Measurements from ENCODE around the gene VAT1L.
A peak's percentile ranks its signal among the peaks of the same experiment; 100 is the strongest.
"Not testable (repeated sequence)": the region's sequence is repeated elsewhere in the genome, so short reads cannot be mapped to it uniquely, and the experiment has no call there.

The VAT1L gene

GRCh38 chr16:77918809-77919707, 130.7 kb downstream of the VAT1L start:
- no peak for DNase-seq

GRCh38 chr16:77919761-77920415, 131.5 kb downstream of the VAT1L start:
- no peak for DNase-seq

- no peak for DNase-seq
These were observed 132.6 kb downstream of the VAT1L start for GRCh38 chr16:77920984-77921383.

DNA sequence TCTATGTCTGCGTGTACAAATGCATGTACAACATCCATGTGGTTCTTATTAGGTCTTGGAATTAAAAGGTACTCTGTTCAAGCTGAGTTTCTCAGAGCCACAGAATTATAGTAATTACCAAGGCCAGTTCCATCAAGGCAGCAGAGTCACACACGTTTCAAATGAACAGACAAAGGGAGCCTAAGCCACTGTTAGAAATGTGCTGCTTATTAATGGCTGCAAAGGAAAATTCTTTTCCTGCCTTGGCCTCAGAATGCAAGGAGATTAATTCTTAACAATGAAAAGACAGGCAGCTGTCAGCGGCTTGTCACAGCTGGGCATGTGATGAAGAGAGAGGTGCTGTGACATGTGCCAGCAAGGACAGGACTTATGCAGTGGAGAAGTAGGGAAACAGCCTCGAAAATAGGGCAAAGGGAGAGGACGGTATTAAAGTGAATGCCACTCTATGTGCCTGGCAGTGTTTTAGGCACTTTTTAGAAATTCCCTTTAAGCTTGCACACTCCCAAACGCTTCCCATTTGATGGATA, 133.9 kb downstream of the VAT1L start:
- no peak for DNase-seq

DNA sequence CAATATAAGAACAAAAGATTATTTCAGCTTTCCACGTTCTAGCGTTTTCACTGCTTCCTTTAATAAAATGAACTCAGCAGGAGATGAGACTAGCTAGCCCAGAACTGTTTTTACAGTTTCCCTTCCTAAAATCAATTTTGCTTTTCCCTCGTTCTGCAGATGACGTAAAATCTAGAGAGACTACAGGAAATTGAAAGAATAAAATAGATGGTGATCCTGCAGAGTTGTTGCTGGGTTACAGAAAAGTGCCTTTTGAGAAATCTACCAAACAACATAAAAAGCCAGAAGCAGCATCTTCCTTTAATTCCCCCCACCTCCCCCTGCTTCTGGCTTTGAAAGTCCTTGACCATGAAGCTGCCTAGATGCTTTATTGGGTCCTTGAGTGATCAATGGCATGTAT, 137.2 kb downstream of the VAT1L start:
- no peak for DNase-seq

DNA sequence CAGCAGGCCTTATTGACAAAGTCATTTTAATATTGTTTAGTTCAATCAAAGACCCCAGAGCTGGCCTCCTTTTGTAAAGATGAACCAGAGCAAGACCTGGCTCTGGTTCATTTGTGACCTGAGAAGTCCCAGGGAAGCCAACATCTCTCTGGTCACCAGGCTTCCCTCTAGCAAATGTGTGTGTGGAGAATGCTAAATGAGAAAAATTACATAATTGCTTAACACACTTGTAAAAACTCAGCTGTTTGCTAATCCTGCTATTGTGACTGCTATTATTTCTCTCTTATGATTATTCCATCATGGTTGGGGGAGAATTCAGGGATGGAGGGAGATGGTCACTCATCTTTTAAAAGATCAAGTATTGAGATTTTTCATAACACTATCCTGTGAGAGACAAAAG, 139.7 kb downstream of the VAT1L start:
- no peak for DNase-seq

- peak; percentile 88 for DNase-seq
These were observed 140.6 kb downstream of the VAT1L start for GRCh38 chr16:77929004-77929403.

DNA sequence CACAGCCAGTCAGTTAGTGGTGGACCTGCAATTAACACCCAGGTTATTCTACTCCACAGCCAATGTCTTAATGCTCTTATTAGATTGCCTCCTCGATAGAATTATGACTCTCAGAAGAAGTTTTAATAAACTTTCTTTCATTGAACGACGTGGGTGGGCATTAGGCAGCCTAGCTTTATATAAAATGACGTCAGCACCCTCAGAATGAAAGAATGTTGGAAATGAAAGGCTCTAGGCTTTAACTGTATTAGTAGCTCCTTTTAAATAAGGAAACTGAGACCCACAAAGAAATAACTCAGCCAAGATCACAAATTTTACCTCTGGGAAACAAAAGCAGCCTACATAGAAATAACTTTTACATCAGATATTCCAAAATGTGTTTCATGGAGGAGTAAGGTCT, 142.7 kb downstream of the VAT1L start:
- DNase-seq = no peak

DNA sequence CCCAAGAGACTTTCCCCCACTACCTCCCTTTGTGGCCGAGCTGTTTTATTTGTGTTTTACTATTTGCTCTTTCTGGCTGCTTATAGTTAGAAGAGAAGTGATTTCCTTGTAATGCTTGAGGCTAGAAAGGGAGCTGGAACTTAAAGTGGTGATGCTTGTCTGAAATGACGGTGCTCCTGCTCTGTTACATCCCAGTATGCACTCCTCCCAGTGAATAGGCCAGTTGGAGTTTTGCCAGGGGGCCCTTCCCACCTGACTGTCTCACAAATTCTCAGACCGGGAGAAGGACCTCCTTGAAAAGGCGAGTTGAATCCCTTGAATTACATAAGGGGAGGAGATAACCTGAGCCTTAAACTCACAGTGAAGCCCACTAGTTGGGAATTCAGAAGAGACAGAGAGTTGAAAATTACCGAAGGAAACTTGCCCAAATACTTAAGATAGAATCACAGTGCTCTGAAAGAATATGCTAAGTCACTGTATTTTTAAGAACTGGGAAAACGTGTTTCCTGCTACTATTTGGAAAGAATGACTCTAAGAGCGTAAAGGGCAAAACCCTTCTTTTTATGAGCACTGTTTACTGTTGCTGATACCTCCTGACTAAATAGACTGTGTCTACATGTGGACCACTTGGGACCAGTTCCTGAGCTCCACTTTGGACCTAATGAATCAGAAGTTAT, 149.2 kb downstream of the VAT1L start:
- DNase-seq = no peak

- DNase-seq = no peak
These were observed 150.5 kb downstream of the VAT1L start for GRCh38 chr16:77938913-77939312.

- DNase-seq = no peak
These were observed 151.6 kb downstream of the VAT1L start for GRCh38 chr16:77939968-77940367.

GRCh38 chr16:77943801-77944200, 155.4 kb downstream of the VAT1L start:
- DNase-seq = no peak

- DNase-seq = no peak
These were observed 156.3 kb downstream of the VAT1L start for GRCh38 chr16:77944631-77945030.

DNA sequence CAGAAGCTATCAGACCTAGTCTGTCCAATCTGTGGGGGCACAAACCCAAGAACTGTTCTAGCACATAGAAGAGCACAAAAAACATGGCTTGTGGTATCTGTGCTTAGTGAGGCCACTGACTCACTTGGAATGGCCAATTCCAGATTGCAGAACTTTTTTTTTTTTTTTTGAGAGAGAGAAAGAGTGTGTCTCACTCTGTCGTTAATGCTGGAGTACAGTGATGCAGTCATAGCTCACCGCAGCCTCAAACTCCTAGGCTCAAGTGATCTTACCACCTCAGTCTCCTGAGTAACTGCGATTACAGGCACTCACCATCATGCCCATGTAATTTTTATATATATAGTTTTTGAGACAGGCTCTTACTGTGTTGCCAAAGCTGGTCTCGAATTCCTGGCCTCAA, 156.8 kb downstream of the VAT1L start:
- DNase-seq = no peak

GRCh38 chr16:77946823-77947222, 158.5 kb downstream of the VAT1L start:
- DNase-seq = peak; percentile 66

- DNase-seq = not testable (repeated sequence)
These were observed 159.2 kb downstream of the VAT1L start for GRCh38 chr16:77947590-77947989.

GRCh38 chr16:77948835-77949234, 160.5 kb downstream of the VAT1L start:
- DNase-seq = peak; percentile 75

GRCh38 chr16:77949445-77949844, 161.1 kb downstream of the VAT1L start:
- DNase-seq = no peak

DNA sequence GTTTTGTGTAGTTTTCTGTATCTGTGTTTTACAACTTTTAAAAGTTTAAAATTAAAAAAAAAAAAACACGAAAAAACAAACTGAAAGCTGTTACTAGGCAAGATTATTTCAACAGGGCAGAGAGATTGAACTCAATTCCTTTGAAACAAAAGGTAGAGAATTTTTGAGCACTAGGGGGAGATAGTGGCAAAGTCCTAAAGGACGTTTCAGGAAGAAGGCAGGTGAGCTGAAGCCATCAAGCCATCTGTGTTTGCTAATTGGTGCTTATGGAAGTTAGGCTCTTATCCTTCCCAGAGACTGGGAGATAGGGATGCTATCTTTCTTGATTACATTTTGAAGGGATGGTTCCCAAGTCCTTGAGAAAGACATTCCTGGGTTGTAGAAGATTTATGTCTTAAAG, 163.4 kb downstream of the VAT1L start:
- DNase-seq = no peak

DNA sequence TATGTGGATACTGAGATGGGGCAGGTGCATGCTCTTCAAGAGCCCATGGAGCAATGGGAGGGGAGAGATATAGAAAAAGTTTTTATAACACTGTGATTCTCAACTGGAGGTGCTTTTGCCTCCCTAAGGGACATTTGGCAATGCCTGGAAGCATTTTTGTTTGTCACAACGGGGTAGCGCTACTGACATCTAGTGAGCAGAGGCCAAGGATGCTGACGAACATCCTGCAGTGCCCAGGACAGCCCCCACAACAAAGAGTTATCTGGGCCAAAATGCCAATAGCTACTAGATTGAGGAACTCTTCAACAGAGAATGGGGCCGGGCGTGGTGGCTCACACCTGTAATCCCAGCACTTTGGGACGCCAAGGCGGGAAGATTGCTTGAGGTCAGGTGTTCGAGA, 166.8 kb downstream of the VAT1L start:
- DNase-seq = no peak

DNA sequence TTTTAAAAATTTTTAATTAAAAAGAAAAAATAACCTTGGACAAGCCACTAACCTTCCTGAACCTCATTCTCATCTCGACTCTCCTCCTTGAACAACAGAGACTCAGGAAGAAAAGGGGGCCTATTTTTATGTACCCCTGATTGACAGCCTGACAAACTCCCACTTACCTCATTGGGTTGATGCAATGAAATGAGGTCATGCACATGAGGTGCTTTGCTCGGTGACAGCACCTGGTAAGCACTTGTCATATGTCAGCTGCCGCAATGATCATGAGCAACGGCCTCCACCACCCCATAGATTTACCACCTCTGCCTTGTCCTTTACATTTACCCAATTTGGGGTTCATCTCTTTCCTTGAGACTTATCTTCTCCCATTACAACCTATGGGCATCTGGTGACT, 167.9 kb downstream of the VAT1L start:
- no peak for DNase-seq

DNA sequence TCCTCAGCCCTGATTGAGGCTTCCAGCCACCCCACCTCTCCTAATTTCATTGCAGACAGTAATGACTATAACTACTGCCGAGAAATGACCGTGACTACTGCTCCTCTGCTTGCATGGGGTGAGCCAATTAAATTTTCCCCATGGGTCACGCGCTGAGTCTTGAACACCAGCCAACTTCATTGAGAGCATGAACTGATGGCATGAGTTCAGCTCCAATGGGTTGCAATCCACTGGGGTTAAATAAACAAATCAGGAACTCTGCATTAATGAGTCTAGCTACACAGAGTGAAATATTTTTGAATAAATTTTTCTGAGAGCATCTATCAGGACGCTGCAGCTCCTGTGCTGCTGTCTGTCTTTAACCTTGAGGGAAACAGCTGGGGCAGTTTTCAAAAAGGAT, 172.4 kb downstream of the VAT1L start:
- no peak for DNase-seq

DNA sequence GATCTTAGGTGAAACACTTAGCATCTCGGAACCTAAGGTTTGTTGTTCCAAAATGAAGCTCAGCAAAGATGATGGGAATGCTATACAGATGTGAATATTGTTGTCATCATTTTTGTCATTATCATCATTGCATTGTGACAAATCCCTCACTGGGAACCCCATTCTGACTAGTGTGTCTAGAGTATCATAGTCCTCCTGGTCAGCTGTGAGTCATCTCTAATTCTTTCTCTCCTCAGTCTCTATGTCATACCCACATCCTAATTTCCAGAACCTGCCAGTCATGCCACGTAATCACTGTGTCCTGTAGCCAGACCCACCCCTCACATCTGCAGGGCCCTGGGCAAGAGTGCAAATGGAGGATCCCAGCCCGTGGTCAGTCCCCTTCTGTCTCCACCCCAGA, 173.4 kb downstream of the VAT1L start:
- no peak for DNase-seq

- DNase-seq = no peak
These were observed 174.3 kb downstream of the VAT1L start for GRCh38 chr16:77962689-77963088.

Data from eye (tissue), 1 donor.